ENCODE measurements around the gene ZNF445.
"Not testable (repeated sequence)": the region's sequence is repeated elsewhere in the genome, so short reads cannot be mapped to it uniquely, and the experiment has no call there.

Gene ZNF445

DNA sequence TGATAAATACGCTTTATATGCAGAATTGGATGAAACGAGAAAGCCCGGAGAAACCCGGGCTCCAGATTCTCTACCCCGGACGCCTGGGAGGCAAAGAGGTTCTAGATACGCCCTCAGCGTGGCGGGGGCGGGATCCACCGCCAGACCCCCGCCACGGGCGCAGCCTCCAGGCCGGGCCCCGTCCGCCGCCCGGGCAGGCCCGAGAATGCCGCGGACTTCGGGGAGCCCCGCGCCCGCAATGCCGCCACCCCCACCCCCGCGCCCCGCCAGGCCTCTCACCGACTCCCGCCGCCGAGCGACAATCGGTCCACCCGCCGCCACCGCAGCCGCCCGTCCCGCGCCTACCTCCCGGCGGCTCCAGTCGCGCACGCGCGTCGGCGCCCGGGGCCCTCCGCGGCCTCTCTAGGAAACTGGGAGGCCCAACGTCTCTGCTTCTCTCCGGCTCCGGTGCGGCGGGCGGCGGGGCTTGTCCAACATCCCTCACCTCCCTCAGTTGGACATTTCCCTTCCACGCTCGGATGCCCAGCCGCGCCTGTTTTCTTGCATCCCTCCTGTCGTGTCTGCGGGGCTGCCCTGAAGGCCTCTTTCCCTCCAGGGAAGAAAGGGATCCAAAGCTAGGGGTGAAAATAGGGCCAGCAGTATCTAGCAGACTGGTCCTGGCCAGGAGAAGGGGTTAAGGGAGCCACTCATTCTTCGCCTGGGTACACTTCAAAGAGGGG, at the start of gene ZNF445:
Gene ZNF445 (minus strand): TSS at position 359 of the 719 bp plus-strand sequence. CDS start 22,121 bp downstream, outside the sequence.
- peak; percentile 79 for DNase-seq (ENCODE audit: low read depth)

DNA sequence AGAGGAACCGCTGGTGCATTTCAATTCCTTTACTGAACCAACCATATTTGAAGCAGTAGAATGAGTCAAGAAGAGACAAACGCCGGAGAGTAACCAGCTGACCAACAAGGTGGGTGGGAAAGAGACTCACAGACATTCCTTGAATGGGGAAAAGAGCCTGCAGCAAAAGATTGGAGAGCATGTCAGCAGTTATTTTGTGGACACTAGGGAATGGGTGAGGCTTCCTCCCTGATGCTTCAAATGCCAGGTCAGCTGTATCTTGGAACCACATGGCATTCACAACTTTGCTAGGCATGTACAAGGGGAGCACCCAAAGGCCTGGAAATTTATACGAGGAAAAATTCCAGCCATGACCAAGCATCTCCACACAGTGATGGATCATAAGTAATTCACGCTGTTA, 47.6 kb upstream of the ZNF445 start:
- DNase-seq (ENCODE audit: low read depth) = peak; percentile 4

DNA sequence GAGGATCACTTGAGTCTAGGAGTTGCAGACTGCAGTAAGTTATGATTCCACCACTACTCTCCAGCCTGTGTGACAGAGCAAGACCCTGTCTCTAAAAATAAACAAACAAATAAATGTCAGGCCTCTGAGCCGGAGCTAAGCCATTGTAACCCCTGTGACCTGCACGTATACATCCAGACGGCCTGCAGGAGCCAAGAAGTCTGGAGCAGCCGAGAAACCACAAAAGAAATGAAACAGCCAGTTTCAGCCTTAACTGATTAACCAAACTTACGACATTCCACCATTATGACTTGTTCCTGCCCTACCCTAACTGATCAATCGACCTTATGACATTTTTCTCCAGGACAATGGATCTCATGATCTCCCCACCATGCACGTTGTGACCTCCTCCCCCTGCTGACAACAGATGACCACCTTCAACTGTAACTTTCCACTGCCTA, 45.0 kb upstream of the ZNF445 start:
- peak; percentile 6 for DNase-seq (ENCODE audit: low read depth)

DNA sequence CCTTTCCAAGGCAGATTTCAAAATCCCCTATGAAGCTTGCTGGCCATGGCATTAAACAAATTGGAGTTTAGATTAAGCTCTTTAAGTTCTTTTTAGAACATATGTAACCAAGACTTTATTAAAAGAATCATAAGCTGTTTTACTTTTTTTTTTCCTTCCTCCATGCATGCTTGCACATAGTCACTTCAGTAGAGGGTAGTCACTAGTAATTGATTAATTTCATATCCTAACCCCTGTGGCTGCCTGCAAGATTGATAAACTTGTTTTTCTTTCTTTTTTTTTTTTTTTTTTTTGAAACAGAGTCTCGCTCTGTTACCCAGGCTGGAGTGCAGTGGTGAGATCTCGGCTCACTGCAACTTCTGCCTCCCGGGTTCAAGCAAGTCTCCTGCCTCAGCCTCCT, 44.3 kb upstream of the ZNF445 start:
- no peak for DNase-seq (ENCODE audit: low read depth)

DNA sequence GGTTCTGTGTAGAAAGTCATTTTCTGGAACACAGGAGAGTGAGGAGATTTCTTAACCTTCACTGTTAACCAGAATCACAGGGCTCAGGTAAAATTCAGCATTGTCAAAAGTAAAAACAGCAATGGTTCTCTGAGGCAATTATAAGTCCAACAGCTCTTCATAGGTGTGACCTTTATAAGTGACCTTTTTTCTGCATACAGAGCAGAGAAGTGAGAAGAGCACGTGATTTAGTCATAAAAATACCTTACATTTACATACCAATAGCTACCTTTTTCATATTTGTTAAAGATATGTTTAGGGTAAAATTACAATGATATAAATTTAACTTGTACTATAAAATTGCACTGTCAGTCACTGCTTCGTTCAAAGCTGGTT, 41.3 kb upstream of the ZNF445 start:
- no peak for DNase-seq (ENCODE audit: low read depth)

DNA sequence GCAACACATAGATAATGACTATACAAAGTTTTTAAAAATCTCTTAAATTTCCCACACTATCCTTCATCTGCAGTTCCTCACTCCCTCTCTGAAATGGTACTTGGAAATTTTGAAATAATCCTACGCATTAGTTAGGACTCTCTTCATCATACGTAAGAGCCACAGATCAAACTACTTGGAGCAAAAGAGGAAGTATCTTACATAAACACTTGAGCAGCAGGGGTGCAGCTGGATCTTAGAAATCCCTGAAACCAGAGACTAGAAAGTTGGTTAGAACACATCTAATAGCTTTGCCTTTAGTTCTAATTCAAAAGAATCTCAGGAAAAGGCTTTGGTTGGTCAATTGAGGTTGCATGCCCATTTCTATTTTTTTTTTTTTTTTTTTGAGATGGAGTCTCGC, 38.8 kb upstream of the ZNF445 start:
- DNase-seq (ENCODE audit: low read depth) = no peak

DNA sequence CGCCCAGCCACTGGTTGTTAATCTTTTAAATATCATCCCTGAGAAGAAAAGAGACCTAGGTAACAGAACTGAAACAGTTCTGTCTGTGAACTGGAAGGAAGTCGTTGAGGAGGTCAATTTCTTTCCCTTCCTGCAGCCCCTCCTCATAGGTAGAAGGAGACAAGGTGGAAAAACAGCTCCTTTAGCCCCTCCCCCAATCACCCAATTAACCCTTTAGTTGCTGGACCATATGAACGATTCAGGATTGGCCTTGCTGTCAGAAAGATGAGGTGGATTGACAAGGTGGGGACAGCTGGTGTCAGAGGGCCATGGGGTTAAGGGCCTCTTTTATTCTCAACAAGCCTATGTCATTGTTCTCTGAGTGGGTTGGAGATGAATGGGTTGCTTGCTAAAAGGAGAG, 36.0 kb upstream of the ZNF445 start:
- DNase-seq (ENCODE audit: low read depth) = no peak

DNA sequence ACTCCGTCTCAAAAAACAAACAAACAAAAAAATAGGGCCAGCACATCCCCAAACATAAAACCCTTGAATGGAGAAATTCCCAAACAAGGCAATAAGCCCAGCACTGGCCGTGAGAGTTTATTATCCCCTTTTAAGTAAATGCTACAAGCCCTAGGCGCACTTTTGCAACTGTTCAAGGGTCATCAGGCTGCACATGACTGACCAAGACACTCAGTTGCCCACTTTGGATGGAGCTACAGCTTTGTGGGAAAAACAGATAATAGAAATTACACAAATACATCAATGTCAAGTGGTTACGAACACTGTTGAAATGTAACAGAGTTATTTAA, 33.7 kb upstream of the ZNF445 start:
- peak; percentile 5 for DNase-seq (ENCODE audit: low read depth)

DNA sequence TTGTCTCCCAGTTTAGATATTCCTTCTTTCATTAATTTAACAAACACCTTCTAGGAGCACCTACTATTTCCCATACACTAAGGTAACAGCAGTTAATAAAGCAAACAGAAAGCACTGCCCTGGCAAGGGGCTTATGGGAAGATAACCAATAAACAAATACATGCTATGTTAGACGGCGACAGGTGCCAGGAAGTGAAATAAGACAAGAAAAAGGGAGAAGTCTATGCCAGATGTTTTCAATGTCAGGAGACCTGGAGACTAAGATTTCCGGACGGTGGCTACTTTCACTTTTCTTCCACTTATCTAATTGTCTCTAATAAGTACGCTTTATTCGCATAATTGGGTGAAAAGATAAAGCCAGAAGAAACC, 32.5 kb upstream of the ZNF445 start:
- peak; percentile 19 for DNase-seq (ENCODE audit: low read depth)

DNA sequence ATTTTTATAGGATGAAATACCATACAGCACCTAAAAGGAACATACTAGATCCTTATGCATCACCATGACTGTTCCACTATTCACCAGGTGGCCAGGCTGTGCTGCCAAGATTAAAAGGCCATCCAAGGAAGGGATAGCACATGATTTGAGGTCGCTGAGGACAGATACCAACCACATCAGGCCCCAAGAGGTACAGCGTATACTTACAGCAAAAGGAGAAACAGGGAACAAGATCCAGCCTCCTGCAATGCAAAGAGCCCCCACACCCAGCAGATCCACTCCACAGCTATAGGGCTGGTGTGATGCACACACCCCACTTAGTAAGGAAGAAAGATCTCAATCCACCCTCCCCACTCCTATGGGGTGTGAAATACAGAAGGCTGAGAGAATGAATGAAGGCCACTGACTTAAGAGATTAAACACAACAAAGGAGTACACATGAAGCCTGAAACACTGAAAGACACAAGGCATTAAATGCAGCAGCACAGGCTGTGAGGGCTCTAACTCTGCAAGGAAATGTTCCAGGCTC, 32.0 kb upstream of the ZNF445 start:
- DNase-seq (ENCODE audit: low read depth) = peak; percentile 1

DNA sequence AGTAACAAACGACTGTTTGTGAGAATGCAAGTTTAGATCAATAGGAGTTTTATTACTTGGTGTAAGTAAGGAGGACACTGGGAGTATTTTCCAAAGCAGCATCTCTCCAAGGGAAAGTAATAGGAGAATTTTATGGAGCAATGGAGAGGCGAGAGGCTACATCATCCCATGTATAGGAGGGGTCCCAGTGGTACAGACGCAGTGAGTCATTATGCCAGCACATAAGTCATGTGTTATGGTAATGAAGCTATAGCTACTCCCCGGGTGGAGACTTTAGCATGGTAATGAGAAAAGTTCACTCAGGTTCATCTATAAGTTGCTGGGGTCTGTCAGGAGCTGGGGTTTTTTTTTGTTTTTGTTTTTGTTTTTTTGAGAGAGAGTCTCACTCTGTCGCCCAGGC, 29.5 kb upstream of the ZNF445 start:
- no peak for DNase-seq (ENCODE audit: low read depth)

DNA sequence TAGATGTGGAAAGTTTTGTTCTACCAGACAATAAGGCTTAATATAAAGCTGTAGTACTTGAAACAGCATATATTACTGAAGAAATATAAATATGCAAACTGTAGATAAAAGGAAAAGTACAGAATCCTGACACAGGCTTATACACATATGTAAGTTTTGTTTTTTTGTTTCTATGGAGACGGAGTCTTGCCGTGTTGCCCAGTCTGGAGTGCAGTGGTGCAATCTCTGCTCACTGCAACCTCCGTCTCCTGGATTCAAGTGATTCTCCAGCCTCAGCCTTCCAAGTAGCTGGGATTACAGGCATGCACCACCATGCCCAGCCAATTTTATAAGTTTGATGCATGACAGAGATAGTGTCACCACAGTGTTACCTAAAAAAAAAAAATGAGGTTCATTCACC, 29.1 kb upstream of the ZNF445 start:
- no peak for DNase-seq (ENCODE audit: low read depth)

DNA sequence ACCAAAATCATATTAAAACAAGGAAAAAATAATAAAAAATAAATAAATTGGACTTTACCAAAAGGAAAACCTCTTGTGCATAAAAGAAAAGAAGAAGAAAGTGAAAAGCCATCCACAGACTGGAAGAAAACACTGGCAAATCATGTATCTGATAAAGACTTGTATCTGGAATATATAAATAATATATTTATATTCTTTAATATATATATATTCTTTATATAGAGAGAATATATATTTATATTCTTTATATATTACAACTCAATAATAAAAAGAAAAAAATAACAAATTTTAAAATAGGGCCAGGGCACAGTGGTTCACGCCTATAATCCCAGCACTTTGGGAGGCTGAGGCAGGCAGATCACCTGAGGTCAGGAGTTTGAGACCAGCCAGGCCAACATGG, 27.1 kb upstream of the ZNF445 start:
- DNase-seq (ENCODE audit: low read depth) = no peak

DNA sequence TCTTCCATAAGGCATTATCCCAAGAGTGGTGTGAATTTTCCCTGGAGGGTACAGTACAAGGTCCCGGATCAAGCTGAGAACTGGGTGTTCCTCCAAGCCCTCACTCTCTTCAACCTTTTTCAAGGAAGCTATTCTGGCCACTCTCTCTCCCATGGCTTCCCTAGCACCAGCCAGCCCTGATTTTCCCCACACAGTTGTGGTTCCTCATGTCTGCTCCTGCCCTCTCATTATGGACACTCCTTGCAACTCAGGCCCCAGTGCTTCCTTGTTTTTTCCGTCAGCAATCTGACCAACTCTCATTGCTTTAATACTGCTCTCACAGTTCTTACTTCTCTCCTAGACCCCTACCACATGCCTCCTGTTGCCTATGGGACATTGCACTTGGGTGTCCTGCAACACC, 25.7 kb upstream of the ZNF445 start:
- DNase-seq (ENCODE audit: low read depth) = not testable (repeated sequence)

DNA sequence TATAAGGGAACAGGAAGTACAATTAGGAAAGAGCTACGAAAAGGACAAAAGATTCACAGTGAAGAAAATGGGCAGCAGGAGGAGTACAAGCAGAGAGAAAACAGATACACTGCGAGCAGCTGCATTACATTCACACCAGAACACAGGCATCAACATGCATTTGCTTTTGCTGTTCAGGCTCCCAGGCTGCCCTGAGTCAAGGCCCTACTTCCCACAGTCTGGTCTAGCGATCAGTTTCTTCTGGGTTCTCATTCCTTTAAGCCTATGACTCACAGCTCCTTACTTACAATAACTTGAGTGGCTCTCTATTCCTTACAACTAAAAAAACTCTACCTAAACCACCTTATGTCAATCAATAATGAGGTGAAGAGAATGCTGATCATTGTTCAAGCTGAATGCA, 24.5 kb upstream of the ZNF445 start:
- no peak for DNase-seq (ENCODE audit: low read depth)

DNA sequence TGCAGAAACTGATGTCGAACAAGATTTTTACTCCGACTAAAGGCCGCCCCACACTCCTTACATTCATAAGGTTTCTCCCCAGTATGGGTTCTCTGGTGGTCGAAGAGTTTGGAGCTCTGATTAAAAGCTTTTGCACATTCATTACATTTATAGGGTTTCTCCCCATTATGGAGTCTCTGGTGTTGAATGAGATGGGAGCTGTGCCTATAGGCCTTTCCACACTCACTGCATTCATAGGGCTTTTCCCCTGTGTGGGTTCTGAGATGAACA, 22.4 kb upstream of the ZNF445 start:
- DNase-seq (ENCODE audit: low read depth) = not testable (repeated sequence)

DNA sequence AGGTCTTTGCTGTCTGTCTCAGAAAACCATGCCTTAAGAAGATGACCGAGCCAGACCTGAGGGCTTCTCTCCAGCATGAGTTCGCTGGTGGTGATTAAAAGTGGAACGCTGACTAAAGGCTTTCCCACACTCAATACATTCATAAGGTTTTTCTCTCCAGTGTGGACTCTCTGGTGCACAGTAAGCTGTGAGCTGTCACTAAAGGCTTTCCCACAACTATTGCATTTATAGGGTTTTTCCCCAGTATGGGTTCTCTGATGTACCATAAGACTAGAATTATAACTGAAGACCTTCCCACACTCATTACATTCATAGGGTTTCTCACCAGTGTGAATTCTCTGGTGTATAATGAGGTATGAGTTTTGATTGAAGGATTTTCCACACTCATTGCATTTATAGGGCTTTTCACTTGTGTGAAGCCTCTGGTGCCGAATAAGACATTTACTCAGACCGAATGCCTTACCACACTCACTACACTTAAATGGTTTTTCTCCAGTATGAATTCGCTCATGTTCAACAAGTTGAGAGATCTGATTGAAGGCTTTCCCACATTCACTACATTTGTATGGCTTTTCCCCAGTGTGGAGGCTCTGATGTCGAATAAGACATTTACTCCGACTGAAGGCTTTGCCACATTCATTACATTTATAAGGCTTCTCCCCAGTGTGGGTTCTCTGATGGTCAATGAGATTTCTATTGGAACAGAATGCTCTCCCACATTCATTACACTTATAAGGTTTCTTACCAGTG, 21.9 kb upstream of the ZNF445 start:
- no peak for DNase-seq (ENCODE audit: low read depth)

DNA sequence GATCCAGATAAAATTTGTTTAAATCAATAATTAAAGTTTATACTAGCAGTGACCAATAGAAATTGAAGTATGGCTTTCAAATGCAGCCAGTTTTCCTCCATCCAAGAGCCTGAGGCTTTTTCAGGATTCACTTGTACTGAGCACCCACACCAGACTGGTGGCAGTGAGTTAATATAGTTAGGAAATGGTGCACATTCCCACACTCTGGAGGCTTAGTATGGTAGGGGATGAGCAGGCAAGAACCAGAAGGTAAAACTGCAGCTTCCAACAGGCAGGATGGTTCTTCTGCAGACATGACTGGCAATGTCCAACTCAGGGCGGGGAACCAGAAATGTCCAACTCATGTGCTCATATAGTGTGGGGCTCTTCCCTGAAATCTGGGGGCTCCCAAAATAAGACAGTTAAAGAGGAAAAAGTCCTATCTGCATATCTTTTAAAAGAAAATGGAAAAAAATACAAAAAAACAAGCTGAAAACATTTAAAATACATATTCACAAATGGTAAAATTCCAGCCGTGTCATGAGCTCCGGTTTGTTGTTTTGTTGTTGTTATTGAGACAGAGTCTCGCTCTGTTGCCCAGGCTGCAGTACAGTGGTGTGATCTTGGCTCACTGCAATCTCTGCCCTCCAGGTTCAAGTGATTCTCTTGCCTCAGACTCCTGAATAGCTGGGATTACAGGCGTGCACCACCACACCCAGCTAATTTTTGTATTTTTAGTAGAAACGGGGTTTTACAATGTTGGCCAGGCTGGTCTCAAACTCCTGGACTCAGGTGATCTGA, 18.4 kb upstream of the ZNF445 start:
- no peak for DNase-seq (ENCODE audit: low read depth)

DNA sequence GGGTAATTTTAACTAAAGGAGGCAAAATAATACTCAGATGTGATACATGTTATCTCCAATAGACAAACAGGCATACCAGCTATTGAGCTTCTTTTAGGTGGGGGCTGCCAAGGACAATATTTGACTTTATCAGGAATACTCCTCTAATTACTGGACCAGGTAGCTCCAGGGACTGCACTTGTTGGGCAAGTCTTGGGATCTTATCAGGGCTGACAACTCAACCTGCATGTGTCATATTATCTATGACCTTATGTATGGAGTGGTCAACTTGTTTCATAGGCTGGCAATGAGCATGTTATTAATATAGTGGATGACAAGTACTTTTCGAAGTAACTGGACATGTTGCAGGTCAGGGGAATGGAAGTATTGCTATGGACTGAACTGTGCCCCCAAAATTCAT, 15.0 kb upstream of the ZNF445 start:
- DNase-seq (ENCODE audit: low read depth) = no peak

DNA sequence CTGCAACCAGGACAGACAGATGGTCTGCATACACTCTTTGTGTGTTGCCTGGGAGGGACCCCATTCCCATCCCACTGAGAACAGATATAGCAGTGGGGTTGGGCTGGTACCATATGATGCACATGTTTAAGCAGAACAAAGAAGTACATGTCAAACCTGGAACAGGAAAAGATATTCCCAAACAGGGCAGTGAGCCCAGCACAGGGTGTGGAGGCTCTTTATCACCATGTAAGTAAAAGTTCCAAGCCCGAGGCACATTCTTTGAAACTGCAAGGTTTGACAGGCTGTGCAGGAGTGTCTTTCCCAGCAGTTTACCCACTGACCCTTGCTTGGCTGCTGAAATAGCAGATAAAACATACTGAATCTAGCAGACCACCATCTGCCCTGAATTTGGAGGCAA, 5.3 kb upstream of the ZNF445 start:
- no peak for DNase-seq (ENCODE audit: low read depth)

DNA sequence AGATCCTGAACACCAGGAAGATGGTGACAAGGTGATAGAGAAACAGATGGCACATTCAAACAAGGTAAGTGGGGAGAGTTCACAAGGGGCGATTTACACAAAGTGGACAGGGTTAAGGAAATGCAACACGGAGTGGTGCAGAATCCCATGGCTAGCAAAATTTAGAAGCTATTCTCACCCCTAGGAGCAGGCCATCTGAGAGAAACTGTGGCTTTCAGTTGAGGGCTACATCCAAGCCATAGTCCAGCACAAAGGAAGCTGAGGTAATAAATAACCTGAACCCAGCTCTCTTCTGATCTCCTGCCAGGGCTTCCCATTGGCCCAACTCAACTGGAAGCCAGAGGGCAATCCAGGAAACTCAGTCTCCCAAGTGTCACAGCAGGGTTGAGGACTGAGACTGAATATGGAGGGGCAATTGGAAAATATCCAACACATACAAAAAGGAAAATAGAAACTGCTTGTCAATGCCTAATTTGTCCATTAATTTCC, 1.2 kb upstream of the ZNF445 start:
- no peak for DNase-seq (ENCODE audit: low read depth)

DNA sequence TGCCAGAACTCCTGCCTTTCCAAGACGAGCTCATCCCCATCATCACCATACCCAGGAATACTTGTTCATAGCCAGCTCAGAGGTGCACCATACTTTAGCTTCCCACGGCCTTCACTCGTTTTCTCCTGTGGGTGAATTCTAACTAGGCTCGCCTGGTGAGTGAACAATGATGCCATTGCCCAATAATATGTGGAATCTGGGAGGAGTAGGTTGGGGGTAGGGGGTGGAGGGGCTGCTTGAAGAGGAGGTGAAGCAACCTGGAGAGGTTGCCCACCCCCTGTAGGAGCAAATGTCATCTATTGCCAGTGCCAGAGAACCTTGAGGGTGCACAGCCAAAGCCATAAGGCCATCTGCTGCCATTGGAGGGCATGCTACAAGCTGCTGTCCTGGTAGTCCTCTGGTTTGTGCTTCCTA, 592 bp upstream of the ZNF445 start:
- DNase-seq (ENCODE audit: low read depth) = no peak

DNA sequence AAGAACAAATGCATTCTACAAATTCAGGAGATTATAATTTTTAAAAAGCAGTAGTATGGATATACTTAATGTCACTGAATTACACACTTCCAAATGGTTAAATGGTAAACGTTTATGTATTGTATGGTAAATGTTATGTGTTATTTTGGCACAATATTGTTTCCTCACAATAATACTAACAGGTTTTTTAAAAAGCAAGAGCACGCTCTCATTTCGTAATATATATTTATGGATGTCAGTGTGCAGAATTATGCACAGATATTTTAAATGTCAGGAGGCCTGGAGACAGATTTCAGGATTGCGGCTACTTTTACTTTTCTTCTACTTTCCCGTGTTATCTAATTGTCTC, 533 bp downstream of the ZNF445 start:
- DNase-seq (ENCODE audit: low read depth) = no peak

All from EH (cell line).